Testis (tissue), 3 donors: Measurements from ENCODE around the gene CEP89. TPM values are rescaled to one million over a fixed set of nuclear protein-coding genes. Genes with fewer than 3 reads are reported as not detected.

ENCODE experiments used
- DNase-seq: peaks from one replicate; pipeline ENCODE4 v3.0.0-alpha.2; 2019
- H3K27ac ChIP-seq, 2 donors: fragments of 200-600 bp; sonication (generic); one replicate each; pipeline ENCODE4 v1.5.1; 2019
- H3K27me3 ChIP-seq: fragments of 200-600 bp; sonication (generic); one replicate; pipeline ENCODE4 v1.5.1; 2019
- H3K36me3 ChIP-seq: fragments of 200-600 bp; sonication (generic); one replicate; pipeline ENCODE4 v1.5.1; 2017; ENCODE audit warnings: low read depth; ENCODE audit errors: missing control alignments
- H3K4me1 ChIP-seq: fragments of 200-600 bp; sonication (generic); one replicate; pipeline ENCODE4 v1.5.1; 2019
- H3K4me3 ChIP-seq, 2 donors: fragments of 200-600 bp; sonication (generic); one replicate each; pipeline ENCODE4 v1.5.1; 2017 to 2019
- H3K9me3 ChIP-seq: fragments of 200-600 bp; sonication (generic); one replicate; pipeline ENCODE4 v1.5.1; 2017
- CTCF ChIP-seq, 3 experiments: fragments of 450-650 bp in 2 of 3; fragments of 200-600 bp in 1 of 3; sonication (generic) in 1 of 3; IDR thresholded peaks; one replicate each; pipeline ENCODE4 v1.5.1; 2016 to 2019; ENCODE audit warnings: antibody characterized with exemption in 3 of 3, mild to moderate bottlenecking in 2 of 3, moderate library complexity in 1 of 3
- POLR2A ChIP-seq: fragments of 450-650 bp; IDR thresholded peaks from one replicate; pipeline ENCODE4 v1.6.1; 2017; ENCODE audit warnings: antibody characterized with exemption, mild to moderate bottlenecking, moderate library complexity
- WGBS, 2 donors: methylation state at CpG; one replicate each; pipeline ENCODE4 v1.1.5; 2018; 5-methylcytosine and 5-hydroxymethylcytosine counted together
- intact Hi-C: fragments of 100-400 bp; cut with DNase I; formaldehyde crosslinking; loops from one replicate; pipeline ENCODE4 v1.15.1; 2023; ENCODE audit warnings: low total_unique reads
- polyA plus RNA-seq: library from polyadenylated mRNA; stranded (reverse); fragments of 350-450 nt; fragmentation: Illumina TruSeq; extraction: RNeasy Lipid Tissue Mini Kit (QIAGEN cat#74804); gene quantifications from one replicate; pipeline ENCODE4 v1.2.3, GENCODE V29; 2014; ENCODE audit warnings: low read depth, low replicate concordance; ENCODE audit not compliant: insufficient read depth
- total RNA-seq, 2 donors: library from RNA; depleted of rRNA; stranded (reverse); fragments of >200 nt; gene quantifications; one replicate each; pipeline ENCODE4 v1.2.3, GENCODE V29; 2016

CEP89 gene
- total and polyA plus RNA-seq, 3 donors from 2014 or later: 14.0 to 17.2 (median 16.7) TPM

GRCh38 chr19:32873247-32873959 is 98.4 kb downstream of the CEP89 start:
- WGBS, 2 donors: 80 to 88% methylated on average over 15 to 18 of the region's 18 CpGs
- Histone ChIP-seq H3K36me3 (no peaks in the 10 kb centered on the region), H3K27me3 (no peaks in the 10 kb centered on the region), H3K27ac (no peak overlapping the region), H3K4me3 (no peak overlapping the region), H3K4me1 (no peaks in the 10 kb centered on the region), H3K9me3 (no peaks in the 10 kb centered on the region)
- intact Hi-C loops: no loop called here
- DNase-seq: no peak
- no peak for TF ChIP-seq CTCF (IDR thresholded peaks at IDR 0.05)
- TF ChIP-seq POLR2A: no peak

DNA sequence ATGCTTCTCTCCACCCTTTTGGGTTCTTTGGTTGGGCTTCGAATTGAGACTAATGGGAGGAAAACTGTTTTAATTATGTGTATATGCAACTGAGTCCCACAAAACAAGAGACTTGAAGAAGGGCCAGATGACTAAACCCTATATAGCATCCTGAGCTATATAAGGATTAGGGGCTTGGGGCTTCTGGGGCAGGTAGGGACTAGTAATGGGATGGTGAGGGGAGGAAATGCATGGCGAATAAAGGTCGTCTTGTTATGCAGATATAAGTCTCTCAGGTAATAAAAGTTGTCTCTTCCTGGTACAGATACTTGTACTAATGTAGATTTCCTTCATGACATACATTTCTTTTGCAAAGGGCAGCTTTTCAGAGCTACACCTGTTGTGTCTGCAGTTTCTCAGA is 99.4 kb downstream of the CEP89 start:
- Histone ChIP-seq H3K36me3 (no peaks in the 10 kb centered on the region), H3K4me3 (no peak overlapping the region), H3K4me1 (no peaks in the 10 kb centered on the region), H3K27me3 (no peaks in the 10 kb centered on the region), H3K27ac (no peak overlapping the region), H3K9me3 (no peaks in the 10 kb centered on the region)
- TF ChIP-seq POLR2A: no peak
- no peak for TF ChIP-seq CTCF (IDR thresholded peaks at IDR 0.05)
- WGBS, 2 donors: 94 to 95% methylated on average over 3 of the region's 3 CpGs
- intact Hi-C loops: no loop called here
- no peak for DNase-seq

- H3K27me3 ChIP-seq: no peaks in the 10 kb centered on the region
- H3K36me3 ChIP-seq: no peaks in the 10 kb centered on the region
- intact Hi-C loops: no loop called here
- DNase-seq: no peak
- no peaks in the 10 kb centered on the region for H3K4me1 ChIP-seq
- no peak overlapping the region for H3K4me3 ChIP-seq
- H3K27ac ChIP-seq: no peak overlapping the region
- no peaks in the 10 kb centered on the region for H3K9me3 ChIP-seq
- TF ChIP-seq CTCF (IDR thresholded peaks at IDR 0.05) (no peak), POLR2A (no peak)
- 65 to 68% methylated on average over 7 to 12 of the region's 12 CpGs for WGBS, 2 donors
Measured at GRCh38 chr19:32870981-32871451, 100.7 kb downstream of the CEP89 start.

DNA sequence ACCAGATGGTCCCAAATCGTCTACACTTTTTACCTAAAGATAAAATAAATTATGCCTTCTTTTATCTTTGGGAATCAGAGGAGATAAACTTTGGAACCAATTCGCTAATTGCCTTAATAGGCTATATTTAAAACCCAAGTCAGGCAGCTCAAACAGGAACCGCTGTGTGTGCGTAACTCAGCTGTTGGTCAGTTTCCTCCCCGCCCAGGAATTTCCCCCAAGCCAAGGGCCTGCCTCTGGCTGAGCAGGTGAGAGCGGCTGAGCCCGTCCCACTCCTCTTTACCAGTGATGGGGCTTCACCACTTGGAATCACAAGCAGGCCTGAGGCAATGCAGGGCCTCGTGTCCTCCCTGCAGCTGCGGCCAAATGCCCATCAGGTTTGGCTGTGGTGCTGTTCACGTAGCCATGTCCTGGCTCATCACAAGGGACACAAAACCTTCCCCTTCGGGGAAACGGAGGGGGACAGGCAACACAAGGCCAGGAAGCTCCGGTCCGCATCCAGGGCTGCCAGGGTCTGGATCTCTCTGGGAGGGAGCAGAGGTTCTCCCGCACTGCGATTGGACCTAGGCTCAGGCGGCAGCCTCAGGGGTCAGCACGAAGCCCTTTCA is 101.7 kb downstream of the CEP89 start:
- H3K27ac ChIP-seq: no peak overlapping the region
- DNase-seq: no peak
- H3K27me3 ChIP-seq: no peaks in the 10 kb centered on the region
- TF ChIP-seq POLR2A (no peak), CTCF (IDR thresholded peaks at IDR 0.05) (no peak)
- WGBS, 2 donors: 65 to 81% methylated on average over 7 to 18 of the region's 18 CpGs
- intact Hi-C loops: no loop called here
- H3K36me3 ChIP-seq: no peaks in the 10 kb centered on the region
- no peaks in the 10 kb centered on the region for H3K4me1 ChIP-seq
- H3K9me3 ChIP-seq: no peaks in the 10 kb centered on the region
- no peak overlapping the region for H3K4me3 ChIP-seq
